Pancreas (tissue), 10 donors: ENCODE results near the gene GRWD1. TPM values are rescaled to one million over a fixed set of nuclear protein-coding genes. Genes with fewer than 3 reads are reported as not detected.

Experiments
- ATAC-seq, 4 donors: fragments of 200-7000 bp; cut with Tn5 transposase; one replicate each; pipeline versions ENCODE4 v1.8.0 to v1.9.1; 2020; ENCODE audit warnings: mild to moderate bottlenecking in 4 of 4, moderate library complexity in 4 of 4
- DNase-seq, 6 donors: peaks; one replicate each; pipeline ENCODE4 v3.0.0-alpha.2; 2020
- FAIRE-seq: peaks from 2 replicates; lab custom pipeline; 2012; peaks lifted over from hg19 to GRCh38; lab: Jason Lieb, UNC
- H3K27ac ChIP-seq, 4 donors: fragments of 200-600 bp; sonication (generic); 1 replicate in 3 of 4; 2 replicates in 1 of 4; pipeline versions ENCODE4 v1.5.0 to v1.8.0; 2020
- H3K27me3 ChIP-seq, 4 donors: fragments of 200-600 bp; one replicate each; pipeline ENCODE4 v1.8.0; 2021
- H3K36me3 ChIP-seq, 3 donors: fragments of 200-600 bp; sonication (generic) in 1 of 3; one replicate each; pipeline versions ENCODE4 v1.5.0 to v1.8.0; 2020 to 2021
- H3K4me1 ChIP-seq, 3 donors: fragments of 200-600 bp; one replicate each; pipeline ENCODE4 v1.8.0; 2021
- H3K4me3 ChIP-seq, 4 donors: fragments of 200-600 bp; sonication (generic) in 2 of 4; one replicate each; pipeline versions ENCODE4 v1.5.0 to v1.8.0; 2020 to 2021
- H3K9me3 ChIP-seq, 4 donors: fragments of 200-600 bp; one replicate each; pipeline ENCODE4 v1.8.0; 2021
- WGBS, 2 donors: extraction: QIAGEN DNeasy Blood & Tissue Kit; methylation state at CpG; one replicate each; pipeline ENCODE4 v1.1.7; 2013; 5-methylcytosine and 5-hydroxymethylcytosine counted together
- intact Hi-C, 3 donors: fragments of 100-400 bp; cut with DNase I; formaldehyde crosslinking; loops; one replicate each; pipeline versions ENCODE4 v1.11.1 to v1.14.2; 2022
- polyA plus RNA-seq, 2 donors: library from polyadenylated mRNA; stranded (reverse); fragments of 200-250 nt; gene quantifications; one replicate each; pipeline ENCODE4 v1.2.3, GENCODE V29; 2013
- total RNA-seq, 6 donors: library from RNA; stranded (reverse); fragmentation: NEBNext Ultra II Directional in 4 of 6; extraction: Animal tissue kit (Norgen Biotek cat#: 25700) in 4 of 6; gene quantifications; one replicate each; pipeline versions ENCODE4 v1.2.1 to v1.2.4, GENCODE V29; 2021 to 2023
- TF ChIP-seq, protein P1 (sequence below), 4 donors: fragments of 200-600 bp; sonication (generic) in 3 of 4; IDR thresholded peaks; one replicate each; pipeline versions ENCODE4 v1.5.0 to v1.8.0; 2021; ENCODE audit warnings: antibody characterized with exemption in 4 of 4
- donor health status: healthy with polysubstance abuse.
- donor health status: DM: no; HTN: no; CAD: no; lungs with moderate emphysema.
- donor health status: DM: no; HTN: no; CAD: no.
- donor health status: control.
- donor health status: control.
- donor health status: Bipolar disorder and iron deficiency.
- donor health status: DM: yes; HTN: yes; CAD: no.
- donor health status: DM: no; HTN: no; CAD: no.
- donor health status: DM: no; HTN: no; CAD: no.
- donor health status: DM: yes; HTN: yes; CAD: no.

The GRWD1 gene
- total and polyA plus RNA-seq, 8 donors, result 8.6 to 23.1 (median 16.2) TPM

DNA sequence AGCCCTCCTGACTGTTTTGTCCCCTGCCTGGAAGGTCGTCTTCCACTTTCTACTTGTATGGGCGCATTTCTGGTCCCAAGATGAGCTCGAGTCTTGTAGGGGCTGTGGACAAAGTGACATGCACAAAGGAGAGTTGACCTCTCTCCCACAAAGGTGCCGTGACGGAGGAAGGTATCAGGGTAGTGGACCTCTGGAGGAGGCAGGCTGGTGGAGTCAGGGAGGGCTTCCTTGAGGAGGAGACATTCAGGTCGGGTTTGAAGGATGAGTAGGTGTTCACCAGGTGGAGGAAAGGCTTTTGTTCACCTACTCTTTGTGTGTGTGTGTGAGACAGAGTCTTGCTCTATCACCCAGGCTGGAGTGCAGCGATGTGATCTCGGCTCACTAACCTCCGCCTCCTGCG is 25.1 kb downstream of the GRWD1 start:
- TF ChIP-seq, protein P1, sequence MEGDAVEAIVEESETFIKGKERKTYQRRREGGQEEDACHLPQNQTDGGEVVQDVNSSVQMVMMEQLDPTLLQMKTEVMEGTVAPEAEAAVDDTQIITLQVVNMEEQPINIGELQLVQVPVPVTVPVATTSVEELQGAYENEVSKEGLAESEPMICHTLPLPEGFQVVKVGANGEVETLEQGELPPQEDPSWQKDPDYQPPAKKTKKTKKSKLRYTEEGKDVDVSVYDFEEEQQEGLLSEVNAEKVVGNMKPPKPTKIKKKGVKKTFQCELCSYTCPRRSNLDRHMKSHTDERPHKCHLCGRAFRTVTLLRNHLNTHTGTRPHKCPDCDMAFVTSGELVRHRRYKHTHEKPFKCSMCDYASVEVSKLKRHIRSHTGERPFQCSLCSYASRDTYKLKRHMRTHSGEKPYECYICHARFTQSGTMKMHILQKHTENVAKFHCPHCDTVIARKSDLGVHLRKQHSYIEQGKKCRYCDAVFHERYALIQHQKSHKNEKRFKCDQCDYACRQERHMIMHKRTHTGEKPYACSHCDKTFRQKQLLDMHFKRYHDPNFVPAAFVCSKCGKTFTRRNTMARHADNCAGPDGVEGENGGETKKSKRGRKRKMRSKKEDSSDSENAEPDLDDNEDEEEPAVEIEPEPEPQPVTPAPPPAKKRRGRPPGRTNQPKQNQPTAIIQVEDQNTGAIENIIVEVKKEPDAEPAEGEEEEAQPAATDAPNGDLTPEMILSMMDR (IDR thresholded peaks at IDR 0.05), result no peak
- intact Hi-C loops, result no loop called here
- H3K9me3 ChIP-seq, result no peaks in the 10 kb centered on the region
- H3K27ac ChIP-seq, result no peak overlapping the region
- DNase-seq, result no peak
- no peak for FAIRE-seq
- H3K27me3 ChIP-seq, result no peaks in the 10 kb centered on the region
- H3K36me3 ChIP-seq, result peaks cover 4 to 44% (median 35%) of the 10 kb centered on the region in 3 donors
- H3K4me3 ChIP-seq, result peak overlapping the region in 1 of 4 donors; percentile 81
- WGBS, 2 donors, result 90 to 93% methylated on average over 10 of the region's 10 CpGs
- no peak for ATAC-seq
- H3K4me1 ChIP-seq, result peaks cover 0 to 6% (median 6%) of the 10 kb centered on the region in 3 donors

DNA sequence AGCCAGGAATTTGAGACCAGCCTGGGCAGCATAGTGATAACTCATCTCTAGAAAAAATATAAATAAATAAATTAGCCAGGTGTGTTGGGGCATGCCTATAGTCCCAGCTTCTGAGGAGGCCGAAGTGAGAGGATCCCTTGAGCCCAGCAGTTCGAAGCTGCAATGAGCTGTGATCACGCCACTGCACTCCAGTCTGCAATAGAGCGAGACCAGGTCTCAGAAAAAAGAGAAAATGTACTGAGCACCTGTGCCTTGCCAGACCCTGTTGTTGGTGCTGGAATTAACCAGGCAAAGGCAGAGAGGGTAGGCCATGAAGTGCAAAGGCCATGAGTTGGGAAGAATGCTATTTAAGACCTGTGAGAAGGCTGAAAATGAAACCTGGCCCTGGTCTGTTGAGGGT is 26.1 kb downstream of the GRWD1 start:
- peaks cover 7 to 44% (median 41%) of the 10 kb centered on the region in 3 donors for H3K36me3 ChIP-seq
- no peak for ATAC-seq
- TF ChIP-seq, protein P1 (IDR thresholded peaks at IDR 0.05), result no peak

DNA sequence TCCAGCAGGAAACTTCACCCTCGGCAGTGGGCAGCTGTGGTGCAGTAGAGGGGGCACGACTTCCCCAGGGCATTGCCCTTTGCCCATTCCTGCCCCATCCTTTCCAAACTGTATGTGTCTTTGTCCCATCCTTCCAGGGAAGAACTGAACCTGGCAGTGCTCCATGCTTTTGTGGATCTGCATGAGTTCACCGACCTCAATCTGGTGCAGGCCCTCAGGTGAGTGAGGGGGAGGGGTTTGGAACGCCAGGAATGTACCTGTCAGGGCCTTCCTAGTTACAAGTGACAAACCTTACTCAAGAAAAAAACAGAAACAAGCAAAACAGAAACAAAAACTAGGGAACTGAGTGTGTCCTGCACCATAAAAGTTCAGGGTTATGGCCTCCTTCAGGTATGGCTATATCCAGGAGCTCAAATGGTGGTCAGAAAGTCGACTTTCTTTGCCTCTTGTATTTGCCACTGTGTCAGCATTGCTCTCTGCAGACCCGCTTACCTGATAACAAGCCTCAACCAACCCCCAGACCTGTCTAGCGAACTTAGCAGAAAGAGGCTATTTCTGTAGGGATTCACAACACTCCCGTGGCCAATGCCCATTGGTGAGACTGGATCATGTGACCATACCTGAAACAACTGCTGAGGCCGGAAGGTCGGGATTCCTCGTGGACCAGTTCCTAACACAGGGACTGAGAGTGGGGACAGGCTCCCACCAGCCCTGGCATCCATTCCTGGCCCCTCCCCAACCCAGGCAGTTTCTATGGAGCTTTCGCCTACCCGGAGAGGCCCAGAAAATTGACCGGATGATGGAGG is 27.6 kb downstream of the GRWD1 start:
- H3K9me3 ChIP-seq, result no peaks in the 10 kb centered on the region
- FAIRE-seq (no peak), ATAC-seq (no peak), DNase-seq (peak in 1 of 6 donors; percentile 43)
- no peaks in the 10 kb centered on the region for H3K27me3 ChIP-seq
- no peak overlapping the region for H3K27ac ChIP-seq
- 80 to 84% methylated on average over 14 of the region's 14 CpGs for WGBS, 2 donors
- H3K4me3 ChIP-seq, result no peak overlapping the region
- intact Hi-C loops, result no loop called here
- peaks cover 7 to 47% (median 44%) of the 10 kb centered on the region in 3 donors for H3K36me3 ChIP-seq
- H3K4me1 ChIP-seq, result peaks cover 0 to 6% (median 6%) of the 10 kb centered on the region in 3 donors
- TF ChIP-seq, protein P1 (IDR thresholded peaks at IDR 0.05), result no peak

More for the DNA sequence above, 26.1 kb downstream of the GRWD1 start:
- no peak for FAIRE-seq
- peak in 1 of 6 donors; percentile 16 for DNase-seq
- H3K4me1 ChIP-seq, result peaks cover 0 to 6% (median 6%) of the 10 kb centered on the region in 3 donors
- no peaks in the 10 kb centered on the region for H3K9me3 ChIP-seq
- intact Hi-C loops, result no loop called here
- WGBS, 2 donors, result 93 to 95% methylated on average over 4 of the region's 4 CpGs
- no peaks in the 10 kb centered on the region for H3K27me3 ChIP-seq
- H3K27ac ChIP-seq, result no peak overlapping the region
- H3K4me3 ChIP-seq, result no peak overlapping the region

DNA sequence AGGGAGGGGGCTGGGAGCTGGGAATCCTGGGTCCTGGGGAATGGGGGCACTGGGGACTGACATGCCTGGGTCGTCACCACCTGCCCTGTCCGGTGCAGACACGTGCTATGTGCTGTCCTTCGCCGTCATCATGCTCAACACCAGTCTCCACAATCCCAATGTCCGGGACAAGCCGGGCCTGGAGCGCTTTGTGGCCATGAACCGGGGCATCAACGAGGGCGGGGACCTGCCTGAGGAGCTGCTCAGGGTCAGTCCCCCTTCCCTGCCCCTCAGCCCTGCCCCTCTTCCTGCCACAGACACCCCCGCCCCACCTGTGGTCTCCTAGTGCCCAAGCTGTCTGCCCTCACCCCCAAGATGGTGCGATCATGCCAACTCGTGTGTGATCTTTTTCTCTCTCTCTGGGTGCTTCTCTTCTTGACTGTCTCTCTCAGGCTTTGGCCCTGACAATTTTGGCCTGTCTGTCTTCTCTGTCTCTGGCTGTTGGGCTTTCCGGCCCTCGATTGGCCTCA is 28.4 kb downstream of the GRWD1 start:
- Histone ChIP-seq H3K9me3 (no peaks in the 10 kb centered on the region), H3K4me3 (no peak overlapping the region), H3K27ac (no peak overlapping the region), H3K36me3 (peaks cover 7 to 47% (median 44%) of the 10 kb centered on the region in 3 donors), H3K4me1 (peaks cover 0 to 6% (median 6%) of the 10 kb centered on the region in 3 donors), H3K27me3 (no peaks in the 10 kb centered on the region)
- ATAC-seq, result no peak
- FAIRE-seq, result no peak
- intact Hi-C loops, result no loop called here
- WGBS, 2 donors, result 88 to 89% methylated on average over 16 of the region's 16 CpGs
- DNase-seq, result peak in 1 of 6 donors; percentile 33
- TF ChIP-seq, protein P1 (IDR thresholded peaks at IDR 0.05), result no peak
